NCI-H1436 (cell line): ENCODE data around the gene RABL2A.
"Not testable (repeated sequence)": the region's sequence is repeated elsewhere in the genome, so short reads cannot be mapped to it uniquely, and the experiment has no call there.

Source experiments
- DNase-seq: peaks from one replicate; lab custom pipeline; 2025; lab: John Stamatoyannopoulos, UW

RABL2A gene

DNA sequence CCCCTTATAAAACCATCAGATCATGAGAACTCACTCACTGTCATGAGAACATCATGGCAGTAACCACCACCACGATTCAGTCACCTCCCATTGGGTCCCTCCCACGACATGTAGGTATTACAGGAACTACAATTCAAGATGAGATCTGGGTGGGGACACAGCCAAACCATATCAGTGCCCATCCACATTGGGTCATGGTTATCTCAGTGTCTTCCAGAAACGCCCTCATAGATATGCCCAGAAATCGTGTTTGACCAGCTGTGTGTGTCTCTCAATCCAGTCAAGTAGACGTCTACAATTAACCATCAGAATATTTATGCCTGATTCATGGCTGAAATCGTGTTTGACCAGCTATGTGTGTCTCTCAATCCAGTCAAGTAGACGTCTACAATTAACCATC, 17.2 kb upstream of the RABL2A start:
- not testable (repeated sequence) for DNase-seq

- DNase-seq, result not testable (repeated sequence)
Measured at GRCh38 chr2:113621002-113621401, 6.1 kb upstream of the RABL2A start.

- DNase-seq, result not testable (repeated sequence)
Measured at GRCh38 chr2:113625906-113626305, 1.2 kb upstream of the RABL2A start.

DNA sequence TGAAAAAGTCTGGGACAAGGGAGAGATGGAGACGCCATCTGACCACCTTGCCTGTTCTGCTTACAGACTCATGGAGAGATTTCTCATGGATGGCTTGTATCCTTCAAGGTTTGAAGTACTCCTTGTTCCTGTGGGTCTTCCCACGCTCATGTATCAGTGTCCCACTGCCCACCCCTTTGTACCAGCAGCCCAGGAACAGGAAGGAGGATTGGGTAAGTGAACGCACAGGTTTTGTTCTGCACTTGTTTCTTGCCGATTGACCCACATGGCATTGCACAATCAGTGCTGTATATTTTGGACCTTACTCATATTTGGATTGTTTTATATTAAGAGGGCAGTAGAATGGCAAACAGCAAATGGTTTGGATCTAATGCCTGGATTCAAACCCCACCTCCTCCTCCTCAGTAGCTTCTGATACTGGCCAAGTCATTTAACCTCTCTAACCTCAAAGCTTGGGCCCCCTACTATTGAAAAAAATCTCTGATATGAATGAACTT, 5.8 kb downstream of the RABL2A start:
- DNase-seq, result not testable (repeated sequence)

- DNase-seq, result not testable (repeated sequence)
Measured at GRCh38 chr2:113635358-113635757, 8.3 kb downstream of the RABL2A start.

GRCh38 chr2:113636226-113636625, 9.2 kb downstream of the RABL2A start:
- DNase-seq, result not testable (repeated sequence)

DNA sequence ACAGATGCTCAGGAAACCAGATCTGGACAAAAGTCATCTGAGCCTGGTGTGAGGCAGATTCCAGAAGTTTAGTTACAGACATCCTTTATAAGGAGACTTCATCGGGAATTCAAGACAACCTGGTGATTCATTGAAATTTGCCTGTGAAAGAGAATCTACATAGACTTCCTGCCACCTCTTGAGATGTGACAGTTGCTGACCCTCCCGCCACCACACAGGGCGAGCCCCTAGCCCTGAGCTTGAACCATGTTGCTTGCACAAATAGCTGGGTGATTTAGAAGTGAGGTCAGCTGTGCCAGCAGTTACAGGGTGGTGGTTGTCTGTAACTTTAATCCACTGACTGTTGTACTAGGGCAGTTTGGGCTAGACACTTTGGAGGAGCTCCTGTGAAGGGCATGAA, 11.0 kb downstream of the RABL2A start:
- not testable (repeated sequence) for DNase-seq

GRCh38 chr2:113646217-113646616, 19.2 kb downstream of the RABL2A start:
- not testable (repeated sequence) for DNase-seq

GRCh38 chr2:113650834-113651815, 24.1 kb downstream of the RABL2A start:
- not testable (repeated sequence) for DNase-seq

DNA sequence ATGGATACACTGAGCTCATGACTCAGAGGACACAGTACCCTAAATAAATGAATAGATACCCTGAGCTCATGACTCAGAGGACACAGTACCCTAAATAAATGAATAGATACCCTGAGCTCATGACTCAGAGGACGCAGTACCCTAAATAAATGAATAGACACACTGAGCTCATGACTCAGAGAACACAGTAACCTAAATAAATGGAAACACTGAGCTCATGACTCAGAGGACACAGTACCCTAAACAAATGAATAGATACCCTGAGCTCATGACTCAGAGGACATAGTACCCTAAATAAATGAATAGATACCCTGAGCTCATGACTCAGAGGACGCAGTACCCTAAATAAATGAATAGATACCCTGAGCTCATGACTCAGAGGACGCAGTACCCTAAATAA, 25.5 kb downstream of the RABL2A start:
- DNase-seq, result not testable (repeated sequence)

GRCh38 chr2:113656031-113656624, 29.1 kb downstream of the RABL2A start:
- not testable (repeated sequence) for DNase-seq

GRCh38 chr2:113657735-113658134, 30.7 kb downstream of the RABL2A start:
- not testable (repeated sequence) for DNase-seq

- not testable (repeated sequence) for DNase-seq
Measured at GRCh38 chr2:113663285-113664060, 36.4 kb downstream of the RABL2A start.

- not testable (repeated sequence) for DNase-seq
Measured at GRCh38 chr2:113664761-113665533, 37.9 kb downstream of the RABL2A start.

DNA sequence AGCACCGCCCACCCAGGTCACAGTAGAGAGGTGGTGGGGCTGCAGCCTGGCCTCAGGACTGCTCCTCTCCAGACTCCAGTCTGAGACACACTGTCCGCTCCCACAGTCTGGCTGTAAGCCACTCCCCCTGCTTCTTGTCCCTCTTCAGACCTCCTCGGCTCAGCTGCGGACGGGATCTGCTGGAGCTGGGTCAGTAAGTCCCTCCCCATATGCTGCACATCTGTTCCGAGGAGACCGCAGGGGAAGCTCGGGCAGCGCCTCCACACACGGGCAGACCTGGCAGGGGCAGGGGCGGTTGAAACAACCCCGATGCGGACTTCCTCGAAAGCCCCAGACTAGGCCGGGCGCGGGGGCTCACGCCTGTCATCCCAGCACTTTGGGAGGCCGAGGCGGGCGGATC, 41.9 kb downstream of the RABL2A start:
- DNase-seq, result not testable (repeated sequence)

- no peak for DNase-seq
Measured at GRCh38 chr2:113672326-113672932, 45.4 kb downstream of the RABL2A start.

- DNase-seq, result no peak
Measured at GRCh38 chr2:113675875-113676274, 48.8 kb downstream of the RABL2A start.

GRCh38 chr2:113676623-113677266, 49.7 kb downstream of the RABL2A start:
- no peak for DNase-seq

- no peak for DNase-seq
Measured at GRCh38 chr2:113677330-113677729, 50.3 kb downstream of the RABL2A start.

DNA sequence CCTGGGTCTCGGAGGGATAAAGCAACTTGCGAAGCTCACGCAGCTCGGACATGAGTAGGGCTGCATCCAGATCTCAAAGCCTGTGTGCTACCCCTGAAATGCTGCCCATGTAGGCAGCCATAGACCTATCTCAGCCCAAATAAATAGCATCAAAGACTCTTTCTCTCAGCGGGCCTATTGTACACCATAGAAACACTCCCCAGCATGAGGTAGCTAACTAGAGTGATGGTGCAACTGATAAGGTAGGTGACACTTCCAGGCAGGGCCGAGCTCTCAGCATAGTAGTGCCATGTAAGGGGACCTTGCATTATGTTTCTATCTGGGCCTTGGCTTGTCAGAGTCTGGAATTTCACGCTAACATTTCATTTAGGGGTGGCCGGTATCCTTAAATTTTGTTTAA, 52.4 kb downstream of the RABL2A start:
- no peak for DNase-seq
